ENCODE data around the gene PPFIA2. TPM values are rescaled to one million over a fixed set of nuclear protein-coding genes. Genes with fewer than 3 reads are reported as not detected.

Gene PPFIA2
- total RNA-seq, 1 experiment from 2014 or later, result 1.1 TPM

DNA sequence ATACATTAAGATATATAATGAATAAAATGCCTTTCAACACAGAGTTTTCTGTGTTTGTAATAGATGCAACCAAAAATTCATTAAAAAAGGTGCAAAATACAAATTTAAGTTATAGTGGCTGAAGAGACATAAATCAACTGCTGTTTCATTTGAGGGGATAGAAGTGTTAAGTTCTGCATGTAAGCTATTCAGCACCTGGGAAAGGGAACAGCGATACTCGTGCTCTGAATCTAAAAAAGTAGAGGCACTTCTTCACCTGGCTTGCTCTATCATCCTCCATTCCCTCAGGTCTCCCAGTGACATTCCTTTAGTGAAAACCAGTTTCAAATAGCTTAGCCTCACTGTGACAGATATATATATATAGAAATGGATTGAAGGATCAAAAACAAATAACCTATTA lies 458.7 kb downstream of the PPFIA2 start:
- TF ChIP-seq NR3C1 (CRISPR knock-in tag; conservative IDR thresholded peaks at IDR 0.05; ENCODE audit: low read depth) (no peak), NR1H2 (CRISPR knock-in tag; IDR thresholded peaks at IDR 0.05) (no peak)
- TF ChIP-seq, protein P1, sequence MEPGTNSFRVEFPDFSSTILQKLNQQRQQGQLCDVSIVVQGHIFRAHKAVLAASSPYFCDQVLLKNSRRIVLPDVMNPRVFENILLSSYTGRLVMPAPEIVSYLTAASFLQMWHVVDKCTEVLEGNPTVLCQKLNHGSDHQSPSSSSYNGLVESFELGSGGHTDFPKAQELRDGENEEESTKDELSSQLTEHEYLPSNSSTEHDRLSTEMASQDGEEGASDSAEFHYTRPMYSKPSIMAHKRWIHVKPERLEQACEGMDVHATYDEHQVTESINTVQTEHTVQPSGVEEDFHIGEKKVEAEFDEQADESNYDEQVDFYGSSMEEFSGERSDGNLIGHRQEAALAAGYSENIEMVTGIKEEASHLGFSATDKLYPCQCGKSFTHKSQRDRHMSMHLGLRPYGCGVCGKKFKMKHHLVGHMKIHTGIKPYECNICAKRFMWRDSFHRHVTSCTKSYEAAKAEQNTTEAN (CRISPR knock-in tag; IDR thresholded peaks at IDR 0.05), result no peak
- ATAC-seq (peak; percentile 60), DNase-seq (ENCODE audit: low spot score) (no peak)
- no peak overlapping the region for H3K27ac Mint-ChIP-seq
- no peak overlapping the region for H3K4me3 Mint-ChIP-seq
- H3K4me1 Mint-ChIP-seq, result no peaks in the 10 kb centered on the region
- H3K36me3 Mint-ChIP-seq, result no peaks in the 10 kb centered on the region
- ChIA-PET CTCF (no interaction called here), POLR2A (no interaction called here)
- H3K9me3 Mint-ChIP-seq, result no peaks in the 10 kb centered on the region
- H3K27me3 Mint-ChIP-seq (ENCODE audit: low read depth), result no peaks in the 10 kb centered on the region

DNA sequence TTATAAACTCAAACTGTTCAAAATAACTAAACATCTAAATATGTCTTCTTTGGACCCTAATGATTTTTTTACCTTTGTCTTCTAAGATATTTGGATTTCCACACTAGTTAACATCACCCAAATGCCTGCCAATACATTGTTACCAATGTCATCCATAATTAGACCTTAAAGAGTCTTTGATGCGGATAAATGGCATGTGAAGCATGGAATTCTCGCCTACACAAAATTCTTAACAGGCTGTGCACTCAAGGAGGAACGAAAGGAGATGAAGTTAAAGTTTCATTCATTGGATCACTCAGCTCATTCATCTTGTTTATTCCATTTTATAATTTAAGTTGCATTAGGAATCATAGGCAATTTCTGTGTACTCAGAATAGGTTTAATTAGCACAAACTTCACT lies 461.5 kb downstream of the PPFIA2 start:
- ChIA-PET CTCF (no interaction called here), POLR2A (no interaction called here)
- H3K9me3 Mint-ChIP-seq, result peaks cover 7% of the 10 kb centered on the region
- TF ChIP-seq, protein P2, sequence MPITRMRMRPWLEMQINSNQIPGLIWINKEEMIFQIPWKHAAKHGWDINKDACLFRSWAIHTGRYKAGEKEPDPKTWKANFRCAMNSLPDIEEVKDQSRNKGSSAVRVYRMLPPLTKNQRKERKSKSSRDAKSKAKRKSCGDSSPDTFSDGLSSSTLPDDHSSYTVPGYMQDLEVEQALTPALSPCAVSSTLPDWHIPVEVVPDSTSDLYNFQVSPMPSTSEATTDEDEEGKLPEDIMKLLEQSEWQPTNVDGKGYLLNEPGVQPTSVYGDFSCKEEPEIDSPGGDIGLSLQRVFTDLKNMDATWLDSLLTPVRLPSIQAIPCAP (CRISPR knock-in tag; IDR thresholded peaks at IDR 0.05), result no peak
- TF ChIP-seq NR1H2 (CRISPR knock-in tag; IDR thresholded peaks at IDR 0.05) (no peak), ZBTB21 (CRISPR knock-in tag; IDR thresholded peaks at IDR 0.05; ENCODE audit: borderline replicate concordance) (no peak), HMGA2 (CRISPR knock-in tag; IDR thresholded peaks at IDR 0.05) (no peak)
- no peaks in the 10 kb centered on the region for H3K4me1 Mint-ChIP-seq
- H3K27ac Mint-ChIP-seq, result no peak overlapping the region
- DNase-seq (ENCODE audit: low spot score), result no peak
- ATAC-seq, result no peak
- H3K4me3 Mint-ChIP-seq, result no peak overlapping the region
- H3K27me3 Mint-ChIP-seq (ENCODE audit: low read depth), result no peaks in the 10 kb centered on the region
- no peaks in the 10 kb centered on the region for H3K36me3 Mint-ChIP-seq

DNA sequence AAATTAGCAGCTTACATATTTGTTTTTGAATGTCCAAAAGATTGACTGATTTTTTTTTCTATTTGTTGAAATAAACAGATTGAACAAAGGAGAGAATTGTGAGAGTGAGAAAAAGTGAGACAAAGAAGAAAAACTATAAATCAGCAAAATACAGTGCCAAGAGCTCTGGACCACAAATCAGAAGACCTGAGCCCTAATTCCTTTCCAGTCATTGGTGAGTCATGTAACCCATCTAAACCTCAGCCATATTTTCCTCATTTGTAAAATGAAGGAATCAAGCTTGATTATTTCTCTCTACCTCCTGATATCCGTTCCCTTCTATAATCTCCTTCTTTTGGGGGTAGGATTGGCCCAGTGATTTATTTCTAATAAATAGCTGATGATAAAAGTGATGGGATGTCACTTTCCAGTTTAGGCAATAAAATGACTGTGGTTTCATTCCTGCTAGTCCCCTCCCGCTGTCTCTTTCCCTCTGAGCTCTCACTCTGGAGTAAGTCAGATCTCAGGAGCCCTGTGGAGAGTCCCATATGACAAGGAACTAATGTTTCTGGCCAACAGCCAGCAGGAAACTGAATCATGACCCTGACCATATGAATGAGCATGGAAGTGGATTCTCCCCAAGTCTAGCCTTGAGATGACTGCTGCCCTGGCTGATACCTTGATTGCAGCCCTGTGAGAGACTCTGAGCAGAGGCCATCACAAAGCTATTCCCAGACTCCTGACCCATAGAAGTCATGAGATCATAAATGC lies 462.4 kb downstream of the PPFIA2 start:
- ChIA-PET POLR2A (no interaction called here), CTCF (no interaction called here)
- Mint-ChIP-seq H3K36me3 (no peaks in the 10 kb centered on the region), H3K27ac (no peak overlapping the region), H3K27me3 (ENCODE audit: low read depth) (no peaks in the 10 kb centered on the region), H3K9me3 (peaks cover 7% of the 10 kb centered on the region), H3K4me3 (no peak overlapping the region), H3K4me1 (no peaks in the 10 kb centered on the region)
- ATAC-seq, result no peak
- DNase-seq (ENCODE audit: low spot score), result no peak
- TF ChIP-seq, protein P3, sequence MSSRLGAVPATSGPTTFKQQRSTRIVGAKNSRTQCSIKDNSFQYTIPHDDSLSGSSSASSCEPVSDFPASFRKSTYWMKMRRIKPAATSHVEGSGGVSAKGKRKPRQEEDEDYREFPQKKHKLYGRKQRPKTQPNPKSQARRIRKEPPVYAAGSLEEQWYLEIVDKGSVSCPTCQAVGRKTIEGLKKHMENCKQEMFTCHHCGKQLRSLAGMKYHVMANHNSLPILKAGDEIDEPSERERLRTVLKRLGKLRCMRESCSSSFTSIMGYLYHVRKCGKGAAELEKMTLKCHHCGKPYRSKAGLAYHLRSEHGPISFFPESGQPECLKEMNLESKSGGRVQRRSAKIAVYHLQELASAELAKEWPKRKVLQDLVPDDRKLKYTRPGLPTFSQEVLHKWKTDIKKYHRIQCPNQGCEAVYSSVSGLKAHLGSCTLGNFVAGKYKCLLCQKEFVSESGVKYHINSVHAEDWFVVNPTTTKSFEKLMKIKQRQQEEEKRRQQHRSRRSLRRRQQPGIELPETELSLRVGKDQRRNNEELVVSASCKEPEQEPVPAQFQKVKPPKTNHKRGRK (CRISPR knock-in tag; IDR thresholded peaks at IDR 0.05; ENCODE audit: borderline replicate concordance), result no peak
- TF ChIP-seq CREM (CRISPR knock-in tag; IDR thresholded peaks at IDR 0.05), result no peak
- no peak for TF ChIP-seq ZNF423 (CRISPR knock-in tag; IDR thresholded peaks at IDR 0.05)
- TF ChIP-seq, protein P4, sequence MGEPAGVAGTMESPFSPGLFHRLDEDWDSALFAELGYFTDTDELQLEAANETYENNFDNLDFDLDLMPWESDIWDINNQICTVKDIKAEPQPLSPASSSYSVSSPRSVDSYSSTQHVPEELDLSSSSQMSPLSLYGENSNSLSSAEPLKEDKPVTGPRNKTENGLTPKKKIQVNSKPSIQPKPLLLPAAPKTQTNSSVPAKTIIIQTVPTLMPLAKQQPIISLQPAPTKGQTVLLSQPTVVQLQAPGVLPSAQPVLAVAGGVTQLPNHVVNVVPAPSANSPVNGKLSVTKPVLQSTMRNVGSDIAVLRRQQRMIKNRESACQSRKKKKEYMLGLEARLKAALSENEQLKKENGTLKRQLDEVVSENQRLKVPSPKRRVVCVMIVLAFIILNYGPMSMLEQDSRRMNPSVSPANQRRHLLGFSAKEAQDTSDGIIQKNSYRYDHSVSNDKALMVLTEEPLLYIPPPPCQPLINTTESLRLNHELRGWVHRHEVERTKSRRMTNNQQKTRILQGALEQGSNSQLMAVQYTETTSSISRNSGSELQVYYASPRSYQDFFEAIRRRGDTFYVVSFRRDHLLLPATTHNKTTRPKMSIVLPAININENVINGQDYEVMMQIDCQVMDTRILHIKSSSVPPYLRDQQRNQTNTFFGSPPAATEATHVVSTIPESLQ (CRISPR knock-in tag; IDR thresholded peaks at IDR 0.05), result no peak
- TF ChIP-seq RORB (CRISPR knock-in tag; IDR thresholded peaks at IDR 0.05), result no peak
- no peak for TF ChIP-seq TEAD4 (CRISPR knock-in tag; IDR thresholded peaks at IDR 0.05)
- TF ChIP-seq NR2C2 (CRISPR knock-in tag; IDR thresholded peaks at IDR 0.05), result no peak
- TF ChIP-seq TP53 (CRISPR knock-in tag; IDR thresholded peaks at IDR 0.05), result no peak
- no peak for TF ChIP-seq ZNF317 (CRISPR knock-in tag; IDR thresholded peaks at IDR 0.05; ENCODE audit: borderline replicate concordance, low read depth)
- no peak for TF ChIP-seq ZNF671 (CRISPR knock-in tag; IDR thresholded peaks at IDR 0.05)
- TF ChIP-seq, protein P5, sequence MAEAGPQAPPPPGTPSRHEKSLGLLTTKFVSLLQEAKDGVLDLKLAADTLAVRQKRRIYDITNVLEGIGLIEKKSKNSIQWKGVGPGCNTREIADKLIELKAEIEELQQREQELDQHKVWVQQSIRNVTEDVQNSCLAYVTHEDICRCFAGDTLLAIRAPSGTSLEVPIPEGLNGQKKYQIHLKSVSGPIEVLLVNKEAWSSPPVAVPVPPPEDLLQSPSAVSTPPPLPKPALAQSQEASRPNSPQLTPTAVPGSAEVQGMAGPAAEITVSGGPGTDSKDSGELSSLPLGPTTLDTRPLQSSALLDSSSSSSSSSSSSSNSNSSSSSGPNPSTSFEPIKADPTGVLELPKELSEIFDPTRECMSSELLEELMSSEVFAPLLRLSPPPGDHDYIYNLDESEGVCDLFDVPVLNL (CRISPR knock-in tag; IDR thresholded peaks at IDR 0.05; ENCODE audit: borderline replicate concordance, low read depth), result no peak
- no peak for TF ChIP-seq MYBL2 (CRISPR knock-in tag; IDR thresholded peaks at IDR 0.05)
- no peak for TF ChIP-seq OVOL2 (CRISPR knock-in tag; IDR thresholded peaks at IDR 0.05; ENCODE audit: borderline replicate concordance)
- TF ChIP-seq EMX1 (CRISPR knock-in tag; IDR thresholded peaks at IDR 0.05), result no peak
- TF ChIP-seq, protein P6, sequence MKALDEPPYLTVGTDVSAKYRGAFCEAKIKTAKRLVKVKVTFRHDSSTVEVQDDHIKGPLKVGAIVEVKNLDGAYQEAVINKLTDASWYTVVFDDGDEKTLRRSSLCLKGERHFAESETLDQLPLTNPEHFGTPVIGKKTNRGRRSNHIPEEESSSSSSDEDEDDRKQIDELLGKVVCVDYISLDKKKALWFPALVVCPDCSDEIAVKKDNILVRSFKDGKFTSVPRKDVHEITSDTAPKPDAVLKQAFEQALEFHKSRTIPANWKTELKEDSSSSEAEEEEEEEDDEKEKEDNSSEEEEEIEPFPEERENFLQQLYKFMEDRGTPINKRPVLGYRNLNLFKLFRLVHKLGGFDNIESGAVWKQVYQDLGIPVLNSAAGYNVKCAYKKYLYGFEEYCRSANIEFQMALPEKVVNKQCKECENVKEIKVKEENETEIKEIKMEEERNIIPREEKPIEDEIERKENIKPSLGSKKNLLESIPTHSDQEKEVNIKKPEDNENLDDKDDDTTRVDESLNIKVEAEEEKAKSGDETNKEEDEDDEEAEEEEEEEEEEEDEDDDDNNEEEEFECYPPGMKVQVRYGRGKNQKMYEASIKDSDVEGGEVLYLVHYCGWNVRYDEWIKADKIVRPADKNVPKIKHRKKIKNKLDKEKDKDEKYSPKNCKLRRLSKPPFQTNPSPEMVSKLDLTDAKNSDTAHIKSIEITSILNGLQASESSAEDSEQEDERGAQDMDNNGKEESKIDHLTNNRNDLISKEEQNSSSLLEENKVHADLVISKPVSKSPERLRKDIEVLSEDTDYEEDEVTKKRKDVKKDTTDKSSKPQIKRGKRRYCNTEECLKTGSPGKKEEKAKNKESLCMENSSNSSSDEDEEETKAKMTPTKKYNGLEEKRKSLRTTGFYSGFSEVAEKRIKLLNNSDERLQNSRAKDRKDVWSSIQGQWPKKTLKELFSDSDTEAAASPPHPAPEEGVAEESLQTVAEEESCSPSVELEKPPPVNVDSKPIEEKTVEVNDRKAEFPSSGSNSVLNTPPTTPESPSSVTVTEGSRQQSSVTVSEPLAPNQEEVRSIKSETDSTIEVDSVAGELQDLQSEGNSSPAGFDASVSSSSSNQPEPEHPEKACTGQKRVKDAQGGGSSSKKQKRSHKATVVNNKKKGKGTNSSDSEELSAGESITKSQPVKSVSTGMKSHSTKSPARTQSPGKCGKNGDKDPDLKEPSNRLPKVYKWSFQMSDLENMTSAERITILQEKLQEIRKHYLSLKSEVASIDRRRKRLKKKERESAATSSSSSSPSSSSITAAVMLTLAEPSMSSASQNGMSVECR (CRISPR knock-in tag; IDR thresholded peaks at IDR 0.05; ENCODE audit: borderline replicate concordance), result no peak
- no peak for TF ChIP-seq ZNF232 (CRISPR knock-in tag; IDR thresholded peaks at IDR 0.05)

Measured in WTC11 (cell line).